PC-3 (cell line): ENCODE data around the gene ZNF561. TPM values are rescaled to one million over a fixed set of nuclear protein-coding genes. Genes with fewer than 3 reads are reported as not detected.
A peak's percentile ranks its signal among the peaks of the same experiment; 100 is the strongest.

Experiments used
- ATAC-seq: fragments of 200-7000 bp; cut with Tn5 transposase; 2 replicates; pipeline ENCODE4 v1.9.1; 2020; ENCODE audit warnings: mild to moderate bottlenecking, moderate library complexity
- BruUV-seq: library from RNA; stranded (reverse); fragments of 400-500 nt; replicated peaks from 2 replicates; lab custom pipeline; 2021; lab: Mats Ljungman, UMichigan
- CTCF ChIA-PET: fragments of 300-600 bp; sonication (Branson Sonifier 250); formaldehyde crosslinking; loops from one replicate; lab custom pipeline; 2022; ENCODE audit warnings: antibody characterized with exemption; lab: Charles Lee
- POLR2A ChIA-PET: fragments of 300-600 bp; sonication (Branson Sonifier 250); formaldehyde crosslinking; loops from one replicate; lab custom pipeline; 2022; ENCODE audit warnings: antibody characterized with exemption; ENCODE audit not compliant: unreplicated experiment; lab: Charles Lee
- DNase-seq: peaks from one replicate; pipeline ENCODE4 v3.0.0-alpha.2; 2015
- H2AFZ ChIP-seq: fragments of 300-600 bp; sonication (generic); 2 replicates; pipeline ENCODE4 v1.6.0; 2016; ENCODE audit warnings: antibody characterized with exemption, low read length
- H3F3A ChIP-seq: fragments of 300-600 bp; sonication (generic); one replicate; pipeline ENCODE4 v1.6.0; 2017; ENCODE audit warnings: antibody characterized with exemption, low read length, control low read depth, mild to moderate bottlenecking; ENCODE audit not compliant: unreplicated experiment
- H3K27ac ChIP-seq: fragments of 300-600 bp; sonication (generic); 2 replicates; pipeline ENCODE4 v1.5.1; 2016; ENCODE audit warnings: mild to moderate bottlenecking, low read length
- H3K27me3 ChIP-seq: fragments of 300-600 bp; sonication (generic); 2 replicates; pipeline ENCODE4 v1.6.1; 2016; ENCODE audit warnings: low read length, mixed read lengths
- H3K36me3 ChIP-seq: fragments of 300-600 bp; sonication (generic); 2 replicates; pipeline ENCODE4 v1.6.1; 2016; ENCODE audit warnings: low read depth, mixed run types, low read length, mixed read lengths
- H3K4me1 ChIP-seq: fragments of 300-600 bp; sonication (generic); 2 replicates; pipeline ENCODE4 v1.5.1; 2016; ENCODE audit warnings: low read length; ENCODE audit not compliant: insufficient read depth
- H3K4me2 ChIP-seq: fragments of 300-600 bp; sonication (generic); 2 replicates; pipeline ENCODE4 v1.6.0; 2016; ENCODE audit warnings: low read length
- H3K4me3 ChIP-seq: fragments of 300-600 bp; sonication (generic); 2 replicates; pipeline ENCODE4 v1.5.1; 2016; ENCODE audit warnings: mild to moderate bottlenecking, low read length, mixed read lengths
- H3K79me2 ChIP-seq: fragments of 300-600 bp; sonication (generic); 2 replicates; pipeline ENCODE4 v1.6.1; 2017; ENCODE audit warnings: low read length, mixed read lengths
- H3K9ac ChIP-seq: fragments of 300-600 bp; sonication (generic); 2 replicates; pipeline ENCODE4 v1.6.0; 2016; ENCODE audit warnings: mild to moderate bottlenecking, low read length
- H3K9me2 ChIP-seq: fragments of 300-600 bp; sonication (generic); replicated peaks from 2 replicates; pipeline ENCODE4 v1.6.1; 2016; ENCODE audit warnings: mixed run types, low read length, mixed read lengths
- H3K9me3 ChIP-seq: fragments of 300-600 bp; sonication (generic); 2 replicates; pipeline ENCODE4 v1.6.1; 2016; ENCODE audit warnings: low read length, mixed read lengths
- H4K20me1 ChIP-seq: fragments of 300-600 bp; sonication (generic); 2 replicates; pipeline ENCODE4 v1.6.1; 2016; ENCODE audit warnings: low read length, mixed read lengths
- EZH2 ChIP-seq: fragments of 300-600 bp; sonication (generic); IDR thresholded peaks from one replicate; pipeline ENCODE4 v1.6.1; 2017; ENCODE audit warnings: antibody characterized with exemption, mild to moderate bottlenecking, low read length; ENCODE audit not compliant: unreplicated experiment
- EZH2phosphoT487 ChIP-seq: fragments of 300-600 bp; sonication (generic); IDR thresholded peaks from 2 replicates; pipeline ENCODE4 v1.6.1; 2018; ENCODE audit warnings: mild to moderate bottlenecking, antibody characterized with exemption, low read length, borderline replicate concordance
- intact Hi-C: fragments of 100-400 bp; cut with micrococcal nuclease; formaldehyde crosslinking; loops from 2 replicates; pipeline ENCODE4 v1.9.0; 2023
- total RNA-seq: library from RNA; depleted of rRNA; stranded (reverse); fragments of >200 nt; gene quantifications from 2 replicates; pipeline ENCODE4 v1.2.3, GENCODE V29; 2014
- TF ChIP-seq, protein P1 (sequence below): fragments of 300-600 bp; sonication (generic); conservative IDR thresholded peaks from 2 replicates; pipeline ENCODE4 v1.5.1; 2017; ENCODE audit warnings: antibody characterized with exemption, low read depth, mild to moderate bottlenecking, low read length

The ZNF561 gene
- total RNA-seq, 1 experiment from 2014 or later: 20.1 TPM

DNA sequence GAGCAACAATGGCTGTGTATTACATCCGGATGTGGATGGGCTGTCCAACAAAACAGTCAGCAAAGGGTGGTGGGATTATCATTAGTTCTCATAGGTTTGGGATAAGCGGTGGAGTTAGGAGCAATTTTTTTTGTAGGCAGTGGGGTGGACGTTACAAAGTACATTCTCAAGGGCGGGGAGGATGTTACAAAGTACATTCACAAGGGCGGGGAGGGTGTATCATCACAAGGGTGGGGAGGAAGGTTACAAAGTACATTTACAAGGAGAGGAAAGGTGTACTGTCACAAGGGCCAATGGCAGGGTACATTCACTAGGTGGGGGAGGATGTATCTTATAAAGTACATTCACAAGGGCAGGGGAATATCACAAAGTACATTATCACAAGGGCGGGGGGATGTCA is 20.8 kb upstream of the ZNF561 start:
- Histone ChIP-seq H3F3A (no peaks in the 10 kb centered on the region), H3K9ac (no peak overlapping the region), H4K20me1 (no peaks in the 10 kb centered on the region), H3K4me1 (peaks cover 9% of the 10 kb centered on the region), H2AFZ (no peak overlapping the region), H3K27me3 (no peaks in the 10 kb centered on the region), H3K9me2 (no peaks in the 10 kb centered on the region), H3K9me3 (peaks cover 5% of the 10 kb centered on the region; the same call in 1 of the 2 replicates), H3K79me2 (no peaks in the 10 kb centered on the region), H3K27ac (no peak overlapping the region), H3K4me2 (no peak overlapping the region), H3K4me3 (no peak overlapping the region), H3K36me3 (peaks cover 8% of the 10 kb centered on the region; the same call in 1 of the 2 replicates)
- no peak for DNase-seq
- intact Hi-C loops: no loop called here
- CTCF ChIA-PET: no interaction called here
- no peak for ATAC-seq
- POLR2A ChIA-PET: no interaction called here
- BruUV-seq: no TSS peak
- TF ChIP-seq EZH2 (no peak), EZH2phosphoT487 (no peak)
- TF ChIP-seq, protein P1, sequence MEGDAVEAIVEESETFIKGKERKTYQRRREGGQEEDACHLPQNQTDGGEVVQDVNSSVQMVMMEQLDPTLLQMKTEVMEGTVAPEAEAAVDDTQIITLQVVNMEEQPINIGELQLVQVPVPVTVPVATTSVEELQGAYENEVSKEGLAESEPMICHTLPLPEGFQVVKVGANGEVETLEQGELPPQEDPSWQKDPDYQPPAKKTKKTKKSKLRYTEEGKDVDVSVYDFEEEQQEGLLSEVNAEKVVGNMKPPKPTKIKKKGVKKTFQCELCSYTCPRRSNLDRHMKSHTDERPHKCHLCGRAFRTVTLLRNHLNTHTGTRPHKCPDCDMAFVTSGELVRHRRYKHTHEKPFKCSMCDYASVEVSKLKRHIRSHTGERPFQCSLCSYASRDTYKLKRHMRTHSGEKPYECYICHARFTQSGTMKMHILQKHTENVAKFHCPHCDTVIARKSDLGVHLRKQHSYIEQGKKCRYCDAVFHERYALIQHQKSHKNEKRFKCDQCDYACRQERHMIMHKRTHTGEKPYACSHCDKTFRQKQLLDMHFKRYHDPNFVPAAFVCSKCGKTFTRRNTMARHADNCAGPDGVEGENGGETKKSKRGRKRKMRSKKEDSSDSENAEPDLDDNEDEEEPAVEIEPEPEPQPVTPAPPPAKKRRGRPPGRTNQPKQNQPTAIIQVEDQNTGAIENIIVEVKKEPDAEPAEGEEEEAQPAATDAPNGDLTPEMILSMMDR: no peak

DNA sequence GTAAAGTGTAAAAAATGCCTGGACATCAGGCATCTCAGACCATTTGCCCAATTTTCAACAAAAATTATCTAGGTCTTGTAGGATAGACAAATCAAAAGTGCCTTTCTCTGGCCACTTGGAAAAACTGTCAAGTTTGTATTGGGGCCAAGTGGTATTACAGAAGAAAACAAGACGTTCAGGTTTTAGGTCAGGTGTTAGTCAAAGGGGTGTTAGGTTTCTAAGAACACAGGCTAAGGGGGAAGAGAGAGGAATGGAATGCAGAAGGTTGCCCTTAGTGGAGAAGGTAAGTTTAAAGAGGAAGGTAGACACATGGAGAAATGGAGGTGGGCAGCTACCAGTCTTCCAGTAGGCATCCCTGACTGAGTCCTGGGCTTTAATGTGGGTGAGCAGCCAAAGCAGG is 19.9 kb upstream of the ZNF561 start:
- CTCF ChIA-PET: no interaction called here
- POLR2A ChIA-PET: no interaction called here
- Histone ChIP-seq H3K36me3 (peaks cover 8% of the 10 kb centered on the region; the same call in 1 of the 2 replicates), H3K9me3 (peaks cover 5% of the 10 kb centered on the region; the same call in 1 of the 2 replicates), H3K9me2 (no peaks in the 10 kb centered on the region), H3K27me3 (no peaks in the 10 kb centered on the region), H3K27ac (no peak overlapping the region), H2AFZ (no peak overlapping the region), H3K4me3 (no peak overlapping the region; the same call in 1 of the 2 replicates), H3K4me1 (peaks cover 9% of the 10 kb centered on the region), H3F3A (no peaks in the 10 kb centered on the region), H3K4me2 (no peak overlapping the region), H4K20me1 (no peaks in the 10 kb centered on the region), H3K9ac (no peak overlapping the region), H3K79me2 (no peaks in the 10 kb centered on the region)
- BruUV-seq: no TSS peak
- TF ChIP-seq EZH2 (no peak), EZH2phosphoT487 (no peak)
- TF ChIP-seq, protein P1: no peak
- intact Hi-C loops: no loop called here
- DNase-seq (peak; percentile 64), ATAC-seq (no peak)

DNA sequence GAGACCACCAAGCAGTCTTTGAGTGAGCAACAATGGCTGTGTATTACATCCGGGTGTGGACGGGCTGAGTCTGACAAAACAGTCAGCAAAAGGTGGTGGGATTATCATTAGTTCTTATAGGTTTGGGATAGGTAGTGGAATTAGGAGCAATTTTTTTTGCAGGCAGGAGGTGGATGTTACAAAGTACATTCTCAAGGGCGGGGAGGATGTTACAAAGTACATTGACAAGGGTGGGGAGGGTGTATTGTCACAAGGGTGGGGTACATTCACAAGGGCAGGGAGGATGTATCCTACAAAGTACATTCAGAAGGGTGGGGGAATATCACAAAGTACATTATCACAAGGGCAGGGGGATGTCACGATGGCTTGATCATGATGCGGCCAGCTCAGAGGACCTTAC is 15.0 kb upstream of the ZNF561 start:
- peaks cover 5% of the 10 kb centered on the region; the same call in 1 of the 2 replicates for H3K4me1 ChIP-seq
- H3K27ac ChIP-seq: no peak overlapping the region
- no peak overlapping the region for H3K4me3 ChIP-seq
- intact Hi-C loops: no loop called here
- POLR2A ChIA-PET: no interaction called here
- no peak overlapping the region for H3K9ac ChIP-seq
- H3K27me3 ChIP-seq: no peaks in the 10 kb centered on the region
- BruUV-seq: no TSS peak
- no peaks in the 10 kb centered on the region for H3K9me3 ChIP-seq
- no peaks in the 10 kb centered on the region for H3F3A ChIP-seq
- CTCF ChIA-PET: no interaction called here
- TF ChIP-seq EZH2phosphoT487 (no peak), EZH2 (no peak)
- TF ChIP-seq, protein P1: no peak
- H4K20me1 ChIP-seq: no peaks in the 10 kb centered on the region
- H3K36me3 ChIP-seq: no peaks in the 10 kb centered on the region
- ATAC-seq: no peak
- no peak for DNase-seq
- no peaks in the 10 kb centered on the region for H3K79me2 ChIP-seq
- H2AFZ ChIP-seq: no peak overlapping the region
- H3K9me2 ChIP-seq: no peaks in the 10 kb centered on the region
- H3K4me2 ChIP-seq: no peak overlapping the region
